Measurements from ENCODE around the gene SLC6A19.
"Not testable (repeated sequence)": the region's sequence is repeated elsewhere in the genome, so short reads cannot be mapped to it uniquely, and the experiment has no call there.

The SLC6A19 gene

DNA sequence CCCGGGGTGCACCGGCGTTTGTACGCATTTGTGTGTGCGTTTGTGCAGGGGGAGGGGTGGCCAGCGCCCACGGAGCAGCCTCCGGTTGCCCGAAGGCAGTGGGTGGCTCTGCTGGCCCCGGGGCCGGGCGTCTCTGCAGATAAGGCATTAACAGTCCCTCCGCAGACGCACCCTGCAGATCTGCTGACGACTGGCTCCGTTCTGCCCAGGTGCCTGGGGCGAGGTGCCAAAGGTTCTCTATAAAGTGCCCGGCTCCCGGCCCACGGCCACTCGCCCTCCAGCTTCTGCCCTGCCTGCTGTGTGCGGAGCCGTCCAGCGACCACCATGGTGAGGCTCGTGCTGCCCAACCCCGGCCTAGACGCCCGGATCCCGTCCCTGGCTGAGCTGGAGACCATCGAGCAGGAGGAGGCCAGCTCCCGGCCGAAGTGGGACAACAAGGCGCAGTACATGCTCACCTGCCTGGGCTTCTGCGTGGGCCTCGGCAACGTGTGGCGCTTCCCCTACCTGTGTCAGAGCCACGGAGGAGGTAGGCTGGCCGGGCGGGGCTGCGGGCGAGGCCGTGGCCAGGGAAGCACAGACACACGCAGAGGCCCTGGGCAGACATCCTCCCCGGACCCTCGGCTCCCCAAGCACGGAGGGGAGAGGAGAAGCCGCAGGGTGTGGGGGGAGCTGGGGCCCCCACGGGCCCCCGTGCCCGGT, at the start of gene SLC6A19:
Gene SLC6A19, plus strand, starts transcription at position 269 of the 699 bp plus-strand sequence. Its CDS starts 56 bp downstream, at position 325.
- DNase-seq (ENCODE audit: low spot score): no peak

DNA sequence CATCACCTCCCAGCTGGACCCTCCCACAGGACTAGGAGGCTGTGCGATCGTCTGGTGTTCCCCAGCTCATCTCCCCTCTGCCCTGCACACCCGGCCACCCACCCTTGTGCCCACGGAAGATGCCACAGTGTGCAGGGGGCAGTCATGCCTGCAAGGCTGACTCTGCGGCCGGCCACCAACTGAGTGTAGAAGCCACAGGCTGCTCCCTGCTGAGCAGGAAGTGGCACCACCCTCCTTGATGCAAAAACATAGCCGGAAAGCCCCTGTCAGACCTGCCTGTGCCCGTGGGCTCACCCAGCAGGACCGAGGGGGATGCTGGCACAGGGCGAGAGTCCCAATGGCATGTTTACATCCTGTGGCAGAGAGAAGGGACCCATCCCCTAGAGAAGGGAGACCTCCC, 49.2 kb upstream of the SLC6A19 start:
- no peak for DNase-seq (ENCODE audit: low spot score)

DNA sequence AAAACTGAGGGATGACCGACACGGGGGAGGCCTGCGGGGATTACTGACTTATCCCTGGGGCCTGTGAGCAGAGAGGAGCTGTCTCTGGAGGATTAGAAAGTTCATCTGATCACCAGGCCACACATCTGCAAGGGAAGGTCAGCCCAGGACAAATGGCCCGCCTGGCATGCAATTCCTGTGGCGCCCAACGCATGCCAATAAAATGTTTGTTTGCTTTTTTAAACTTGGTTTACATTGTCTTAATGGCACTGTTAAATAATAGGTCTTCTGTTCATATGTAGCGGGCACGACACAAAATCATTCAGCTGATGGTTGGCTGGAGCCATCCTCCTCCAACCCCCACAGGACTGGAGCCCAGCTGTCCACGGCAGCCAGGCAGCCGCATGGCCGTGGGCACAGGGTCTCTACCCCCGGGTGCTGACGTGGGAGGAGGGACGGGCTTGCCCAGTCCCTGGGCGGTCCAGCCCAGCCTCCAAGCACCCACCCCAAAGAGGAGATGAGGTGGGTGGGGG, 48.6 kb upstream of the SLC6A19 start:
- no peak for DNase-seq (ENCODE audit: low spot score)

DNA sequence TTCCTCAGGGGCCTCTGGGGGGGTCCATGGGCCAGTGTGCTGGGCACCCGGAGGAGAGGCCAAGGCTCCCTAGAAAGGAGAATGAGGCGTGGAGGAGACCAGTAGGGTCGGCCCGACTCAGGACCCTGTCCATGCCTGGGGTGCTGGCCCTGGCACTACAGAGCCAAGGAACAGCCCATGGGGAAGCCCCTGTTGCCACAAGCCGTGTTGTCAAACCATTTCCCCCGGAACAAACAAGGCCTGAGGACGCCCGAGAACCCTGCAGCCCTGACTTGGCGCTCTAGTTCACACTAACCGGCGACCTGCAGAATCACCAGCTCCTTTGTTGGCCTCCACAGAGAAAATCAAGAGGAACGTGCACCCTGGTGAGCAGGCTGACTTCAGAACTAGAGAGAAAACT, 48.0 kb upstream of the SLC6A19 start:
- DNase-seq (ENCODE audit: low spot score): no peak

DNA sequence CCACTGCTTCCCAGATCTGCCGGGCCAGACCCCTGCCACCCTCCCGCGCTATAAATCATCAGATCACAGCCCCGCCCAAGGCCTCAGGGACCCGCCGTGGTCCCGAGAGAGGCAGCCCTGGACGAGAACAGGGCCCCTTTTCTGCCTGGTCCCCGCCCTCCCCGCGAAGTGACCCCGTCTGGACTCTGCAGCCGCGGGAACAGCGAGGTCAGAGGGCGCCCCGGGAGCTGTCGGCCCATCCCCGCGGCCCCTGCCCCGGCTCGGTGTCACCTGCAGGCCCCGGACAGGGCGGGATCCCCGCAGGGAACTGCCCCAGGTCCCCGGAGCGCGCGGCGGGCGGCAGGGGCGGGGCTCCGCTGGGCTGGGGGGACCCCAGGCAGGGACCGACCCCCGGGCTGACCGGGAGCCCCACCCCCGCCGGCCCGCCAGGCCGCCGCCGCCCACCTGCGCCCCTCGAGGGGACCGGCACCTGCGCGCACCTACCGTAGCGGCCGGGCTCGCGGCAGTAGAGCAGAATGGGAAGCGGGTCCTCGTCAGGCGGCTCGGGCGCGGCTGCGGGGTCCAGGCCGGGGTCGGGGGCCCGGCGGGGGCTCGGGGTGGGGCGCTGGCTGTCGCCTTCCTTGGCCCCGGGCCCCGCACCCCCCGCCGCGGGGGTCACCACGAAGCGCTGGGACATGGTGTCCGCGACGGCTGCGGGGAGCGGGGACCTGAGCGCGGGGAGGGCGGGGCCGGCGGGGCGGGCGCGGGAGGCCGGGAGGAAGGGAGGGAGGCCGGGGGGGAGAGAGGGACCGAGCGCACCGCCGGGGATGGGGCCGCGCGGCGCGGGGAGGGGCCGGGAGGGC, 46.0 kb upstream of the SLC6A19 start:
- DNase-seq (ENCODE audit: low spot score): no peak

DNA sequence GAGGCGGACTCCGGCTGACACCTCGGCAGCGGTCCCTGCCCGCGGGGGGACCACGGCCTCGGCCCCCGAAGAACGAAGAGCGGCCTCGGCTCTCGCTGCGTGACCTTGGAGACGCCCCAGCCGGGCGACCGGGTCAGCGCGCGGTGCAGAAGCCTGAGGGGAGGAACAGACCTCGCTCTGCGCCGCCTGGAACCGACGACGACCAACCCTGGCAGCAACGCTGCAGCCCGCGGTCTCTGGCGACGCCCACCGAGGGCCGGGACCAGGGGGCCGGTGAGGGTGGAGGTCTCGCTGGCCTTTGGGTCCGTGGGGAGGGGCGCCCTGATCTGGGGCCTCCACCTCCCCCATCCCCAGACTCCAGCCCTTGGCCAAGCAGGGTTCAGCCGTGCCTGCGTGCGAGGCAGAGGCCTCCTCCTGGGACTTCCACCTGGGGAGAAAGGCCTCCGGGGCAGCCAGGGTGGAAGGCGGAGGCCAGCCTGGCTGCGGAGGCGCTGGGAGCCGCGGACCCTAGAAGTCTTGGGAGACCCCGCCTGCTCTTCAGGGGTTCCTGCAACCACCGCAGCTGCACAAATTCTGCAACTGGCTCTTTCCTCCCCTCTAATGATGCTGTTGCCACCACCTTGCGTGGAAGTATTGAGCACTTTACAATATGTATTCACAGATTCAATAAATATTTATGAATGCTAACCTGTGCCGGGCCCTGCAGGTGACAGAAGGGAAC, 45.2 kb upstream of the SLC6A19 start:
- no peak for DNase-seq (ENCODE audit: low spot score)

DNA sequence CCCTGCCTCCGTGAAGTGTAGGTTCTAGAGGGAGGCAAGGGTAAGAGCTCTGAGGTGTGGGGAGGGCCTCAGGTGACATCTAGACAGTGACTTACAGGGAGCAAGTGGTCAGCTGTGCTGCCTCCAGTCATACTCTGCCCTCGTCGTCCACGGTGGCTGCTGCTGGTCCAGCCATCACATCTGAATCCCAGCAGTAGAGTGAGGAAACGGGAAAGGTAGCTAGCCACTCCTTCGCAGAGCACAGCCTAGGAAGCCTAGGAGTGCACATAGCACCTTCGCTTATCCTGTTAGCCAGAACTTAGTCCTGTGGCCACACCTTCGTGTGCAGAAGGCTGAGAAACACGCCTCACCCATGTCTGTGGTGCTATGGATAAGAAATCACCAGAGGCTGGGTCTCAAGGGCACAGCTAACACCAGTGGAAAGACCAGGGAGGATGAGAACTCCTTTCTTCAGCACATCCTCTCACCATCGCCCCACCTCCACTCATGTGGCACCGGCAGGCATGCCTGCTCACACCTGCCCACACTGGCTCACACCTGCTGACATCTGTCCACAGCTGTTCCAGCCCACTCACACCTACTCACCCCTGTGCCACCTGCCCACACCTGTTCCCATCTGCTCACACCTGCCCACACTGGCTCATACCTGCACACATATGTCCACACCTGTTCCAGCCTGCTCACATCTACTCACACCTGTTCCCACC, 44.5 kb upstream of the SLC6A19 start:
- DNase-seq (ENCODE audit: low spot score): no peak

DNA sequence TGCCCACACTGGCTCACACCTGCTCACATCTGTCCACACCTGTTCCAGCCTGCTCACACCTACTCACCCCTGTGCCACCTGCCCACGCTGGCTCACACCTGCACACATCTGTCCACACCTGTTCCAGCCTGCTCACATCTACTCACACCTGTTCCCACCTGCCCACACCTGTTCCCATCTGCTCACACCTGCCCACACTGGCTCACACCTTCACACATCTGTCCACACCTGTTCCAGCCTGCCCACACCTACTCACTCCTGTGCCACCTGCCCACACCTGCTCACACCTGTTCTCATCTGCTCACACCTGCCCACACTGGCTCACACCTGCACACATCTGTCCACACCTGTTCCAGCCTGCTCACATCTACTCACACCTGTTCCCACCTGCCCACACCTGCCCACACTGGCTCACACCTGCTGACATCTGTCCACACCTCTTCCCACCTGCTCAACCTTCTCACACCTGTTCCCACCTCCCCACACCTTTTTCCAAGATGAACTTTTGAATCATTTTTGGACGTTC, 43.9 kb upstream of the SLC6A19 start:
- not testable (repeated sequence) for DNase-seq (ENCODE audit: low spot score)

DNA sequence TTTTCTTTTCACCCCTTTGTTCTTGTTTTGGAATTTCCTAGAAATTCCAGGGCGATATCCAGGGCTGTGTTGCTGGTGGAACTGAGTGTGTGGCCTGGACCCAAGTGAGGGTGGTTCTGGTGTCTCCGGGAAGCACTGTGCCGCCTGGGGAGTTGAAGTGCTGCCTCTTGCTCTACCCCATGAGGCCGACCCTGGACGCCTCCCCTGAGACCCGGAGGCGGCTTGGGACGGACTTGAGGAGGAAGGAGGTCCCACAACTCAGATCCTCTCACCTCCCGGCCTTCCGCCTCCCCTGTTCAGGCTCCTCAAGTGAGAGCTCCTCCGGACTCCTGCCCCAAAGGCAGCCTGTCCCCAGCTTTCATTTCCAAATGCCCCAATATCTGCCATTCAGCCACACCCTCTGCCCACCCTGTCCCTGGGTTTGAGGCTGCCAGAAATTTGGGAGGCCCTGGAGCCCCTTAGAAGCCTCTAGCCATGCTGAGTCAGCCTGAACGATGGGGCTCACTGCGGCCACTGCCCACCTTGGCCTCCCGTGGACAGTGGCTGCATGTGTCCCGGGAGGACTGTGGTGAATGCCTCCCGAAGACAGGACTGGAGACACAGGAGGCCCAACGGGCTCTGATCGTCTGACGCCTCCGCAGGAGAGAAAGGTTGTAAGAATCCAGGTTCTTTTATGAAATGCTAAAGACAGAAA, 42.6 kb upstream of the SLC6A19 start:
- DNase-seq (ENCODE audit: low spot score): no peak

DNA sequence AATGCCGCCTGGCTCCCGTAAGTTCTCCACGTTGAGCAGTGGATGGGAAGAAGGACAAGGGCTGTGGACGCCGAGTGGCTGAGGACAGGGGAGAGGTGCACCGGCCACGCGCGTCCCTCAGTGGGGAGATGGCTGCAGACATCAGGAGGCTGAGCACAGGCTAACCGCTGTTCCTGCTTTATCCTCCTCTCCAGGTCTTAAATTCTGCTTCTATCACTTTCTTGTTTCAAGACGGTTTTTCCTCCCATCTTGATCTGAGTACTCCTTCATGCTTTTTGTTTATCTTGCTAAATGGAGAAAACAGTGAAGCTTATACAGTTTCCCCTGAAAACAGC, 42.1 kb upstream of the SLC6A19 start:
- no peak for DNase-seq (ENCODE audit: low spot score)

DNA sequence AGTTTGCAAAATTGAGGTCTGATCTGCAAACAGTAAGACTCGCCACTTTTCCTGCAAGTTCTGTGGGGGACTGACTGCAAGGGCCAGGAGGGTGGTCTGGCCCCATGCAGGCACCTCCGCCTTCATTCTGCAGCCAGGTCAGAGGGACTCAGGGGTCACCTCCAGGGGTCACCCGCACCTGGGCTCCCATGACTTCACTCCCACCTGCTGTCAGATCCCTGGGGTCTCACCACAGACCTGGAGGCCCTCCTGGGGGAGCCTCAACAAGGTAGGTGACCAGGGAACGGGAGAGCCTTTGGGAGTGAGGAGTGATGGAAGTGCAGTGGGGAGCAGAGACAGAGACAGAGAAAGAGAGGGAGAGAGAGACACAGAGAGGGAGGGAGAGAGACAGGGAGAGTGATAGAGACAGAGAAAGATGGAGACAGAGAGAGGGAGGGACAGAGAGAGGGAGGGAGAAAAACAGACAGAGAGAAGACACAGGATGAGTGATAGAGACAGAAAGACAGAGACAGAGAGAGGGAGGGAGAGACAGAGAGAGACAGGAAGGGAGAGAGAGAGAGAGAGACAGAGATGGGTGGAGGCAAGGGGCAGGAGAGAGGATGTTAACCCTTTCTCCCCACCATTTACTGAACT, 41.5 kb upstream of the SLC6A19 start:
- DNase-seq (ENCODE audit: low spot score): no peak

DNA sequence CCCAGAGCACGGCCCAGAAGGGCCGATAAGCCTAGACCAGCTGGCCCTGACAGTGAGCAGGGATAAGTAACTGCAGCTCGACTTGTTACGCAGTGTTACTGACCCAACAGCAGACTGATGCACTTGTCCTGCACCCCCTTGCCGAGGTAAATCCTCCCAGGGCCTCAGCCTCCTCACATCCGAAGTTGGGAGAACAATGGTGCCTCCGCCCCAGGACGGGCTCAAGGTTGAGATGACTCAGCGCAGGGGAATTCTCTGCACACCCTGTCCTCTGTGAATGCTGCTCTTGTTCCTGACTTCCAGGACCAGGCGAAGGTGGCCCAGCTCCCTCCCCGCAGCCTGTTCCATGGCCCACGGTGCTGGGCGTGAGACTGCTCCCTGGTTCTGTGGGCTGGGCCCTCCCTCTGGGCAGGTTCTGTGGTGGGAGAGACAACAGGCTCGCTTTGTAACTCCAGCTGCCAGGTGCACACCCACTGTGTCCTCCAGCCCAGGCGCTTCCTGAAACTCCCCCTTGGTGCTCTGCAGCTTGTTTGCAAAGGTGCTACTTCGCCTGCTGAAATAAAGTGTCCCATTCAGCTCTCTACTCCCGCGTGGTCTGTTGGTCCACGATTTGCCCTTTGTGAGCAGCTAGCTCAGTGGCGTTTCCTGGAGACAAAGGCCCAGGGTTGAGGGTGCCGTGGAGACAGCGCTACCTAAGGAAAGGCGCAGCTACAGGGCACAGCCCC, 40.1 kb upstream of the SLC6A19 start:
- no peak for DNase-seq (ENCODE audit: low spot score)

DNA sequence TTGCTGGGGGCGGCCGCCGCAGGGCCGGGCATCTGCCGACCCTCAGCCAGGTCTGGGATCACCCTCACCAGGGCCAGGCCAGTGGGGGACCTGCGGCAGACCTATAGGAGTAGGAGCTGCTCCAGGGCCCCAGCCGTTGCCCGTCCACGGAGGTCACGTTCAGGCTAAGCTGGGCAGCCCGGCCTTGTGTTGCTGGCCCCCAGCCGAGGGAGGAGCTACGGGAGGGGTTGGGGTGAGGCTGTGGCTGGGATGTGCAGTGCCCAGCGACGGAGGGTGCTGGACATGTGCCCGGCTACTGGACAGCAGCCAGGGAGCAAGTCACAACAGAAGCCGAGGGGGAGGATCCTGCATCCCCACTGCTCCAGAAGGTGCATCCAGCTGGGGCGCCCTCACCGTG, 39.6 kb upstream of the SLC6A19 start:
- peak; percentile 84 for DNase-seq (ENCODE audit: low spot score)

DNA sequence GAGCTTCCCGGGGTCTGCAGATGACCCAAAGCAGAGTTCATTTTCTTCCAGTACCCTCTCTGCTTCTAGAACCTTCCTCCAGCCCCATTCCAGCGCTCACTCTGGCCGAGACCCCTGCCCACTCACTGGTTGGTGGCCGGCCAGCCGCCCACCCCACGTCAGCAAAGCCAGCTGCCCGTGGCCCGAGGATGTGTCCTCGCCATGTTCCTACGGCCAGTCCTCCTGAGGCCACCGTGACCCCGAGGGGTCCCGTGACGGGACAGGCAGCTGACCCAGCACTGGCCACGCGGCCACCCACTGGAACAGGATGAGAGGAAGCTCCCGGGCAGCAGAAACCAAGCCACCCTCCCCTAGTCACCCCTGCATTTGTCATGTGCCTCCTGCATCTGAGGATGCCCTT, 39.1 kb upstream of the SLC6A19 start:
- no peak for DNase-seq (ENCODE audit: low spot score)

DNA sequence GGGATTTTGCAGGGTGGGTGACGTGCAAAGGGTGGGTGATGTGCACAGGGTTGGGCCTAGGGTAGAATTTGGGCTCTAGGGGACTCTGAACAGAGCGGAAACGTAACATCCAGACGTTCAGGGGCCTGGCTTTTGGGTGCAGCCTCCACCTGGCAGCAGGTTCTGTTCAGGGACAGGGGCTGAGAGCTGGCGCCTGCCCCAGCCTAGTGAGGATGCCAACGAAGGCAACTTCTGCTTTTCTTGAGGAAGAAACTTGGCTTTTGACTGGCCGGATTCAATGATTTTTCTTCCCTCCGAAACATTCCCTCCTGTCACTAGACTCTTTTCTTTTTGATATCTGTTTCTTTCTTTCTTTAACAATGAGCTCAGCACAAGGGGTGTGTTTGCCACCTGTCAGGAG, 38.6 kb upstream of the SLC6A19 start:
- no peak for DNase-seq (ENCODE audit: low spot score)

DNA sequence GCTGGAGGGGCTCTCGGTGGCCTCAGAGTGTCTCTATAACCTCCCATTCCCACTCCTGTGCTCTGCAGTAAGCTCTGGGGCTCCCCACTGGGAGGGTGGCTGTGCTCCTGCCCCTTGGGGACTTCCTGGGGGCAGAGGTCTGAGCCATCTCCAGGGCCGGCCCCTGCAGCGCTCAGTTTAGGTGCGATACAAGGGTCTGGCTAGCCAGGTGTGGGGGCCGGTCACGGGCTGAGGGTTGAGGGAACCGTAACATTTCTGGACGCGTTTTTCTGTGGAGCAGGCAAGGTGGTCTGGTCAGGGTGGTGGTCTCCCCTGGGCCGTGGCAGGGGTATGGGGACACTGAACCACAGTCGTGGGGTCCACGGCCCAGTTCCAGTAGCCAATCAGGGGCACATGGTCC, 38.0 kb upstream of the SLC6A19 start:
- DNase-seq (ENCODE audit: low spot score): no peak

DNA sequence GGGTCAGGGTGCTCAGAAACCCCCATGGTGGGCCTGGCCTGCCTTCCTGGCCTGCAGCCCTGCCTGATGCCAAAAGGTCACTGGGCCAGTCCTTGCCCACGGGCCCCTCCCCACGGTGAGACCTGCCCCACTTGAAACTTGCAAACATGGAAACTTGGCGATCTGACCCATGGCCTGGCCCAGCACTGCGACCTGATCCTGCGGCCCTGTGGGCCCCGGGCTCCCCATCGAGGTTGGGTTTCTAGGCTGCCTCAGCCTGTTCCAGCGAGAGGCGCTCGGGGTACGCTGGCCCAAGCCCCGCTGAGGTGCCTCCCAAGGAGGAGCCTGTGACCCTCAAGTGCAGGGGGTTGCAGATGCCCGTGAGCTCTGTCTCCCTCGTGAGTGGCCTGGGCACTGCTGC, 37.5 kb upstream of the SLC6A19 start:
- no peak for DNase-seq (ENCODE audit: low spot score)

DNA sequence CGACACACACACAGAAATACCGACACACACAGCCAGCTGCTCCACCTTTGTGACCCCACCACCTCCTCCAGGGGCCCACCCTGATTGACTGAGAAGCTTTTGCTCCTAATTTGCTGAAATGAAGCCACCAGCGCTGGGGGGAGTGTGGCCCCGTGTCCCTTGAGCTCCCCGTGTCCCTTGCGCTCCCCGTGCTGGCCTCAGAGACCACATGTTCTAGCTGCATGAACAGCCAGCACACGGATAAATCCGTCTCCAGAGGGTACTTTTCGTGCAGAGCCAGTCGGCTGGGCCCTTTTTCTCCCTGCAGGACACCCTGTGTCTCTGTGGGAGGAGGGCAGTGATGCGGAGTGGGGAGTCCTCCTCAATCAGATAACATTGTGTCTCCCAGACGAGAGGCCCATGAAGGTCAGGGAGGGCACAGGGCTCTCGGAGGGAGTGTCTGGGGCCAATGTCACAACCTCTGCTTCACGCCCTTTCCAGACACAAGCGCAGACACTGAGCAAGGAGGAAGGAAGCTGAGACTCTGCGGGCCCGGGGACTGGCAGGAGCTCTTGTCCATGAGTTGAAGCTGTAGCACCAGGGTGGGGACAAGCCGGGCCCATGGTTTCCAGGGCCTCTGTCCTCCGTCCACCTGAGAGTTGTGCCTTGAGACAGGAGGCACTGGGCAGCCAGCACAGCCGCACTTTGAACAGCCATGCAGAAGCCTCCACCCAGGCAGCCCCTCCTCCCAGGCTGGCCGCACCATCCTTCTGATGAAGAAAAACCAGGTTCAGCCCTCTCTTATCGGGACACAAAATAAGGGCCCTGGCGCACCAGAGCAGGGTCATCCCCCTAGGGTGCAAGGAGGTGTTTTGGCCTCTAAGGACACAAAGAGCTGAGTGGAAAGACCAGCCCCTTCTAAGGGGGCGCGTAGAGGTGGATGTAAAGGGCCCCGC, 36.4 kb upstream of the SLC6A19 start:
- DNase-seq (ENCODE audit: low spot score): no peak

DNA sequence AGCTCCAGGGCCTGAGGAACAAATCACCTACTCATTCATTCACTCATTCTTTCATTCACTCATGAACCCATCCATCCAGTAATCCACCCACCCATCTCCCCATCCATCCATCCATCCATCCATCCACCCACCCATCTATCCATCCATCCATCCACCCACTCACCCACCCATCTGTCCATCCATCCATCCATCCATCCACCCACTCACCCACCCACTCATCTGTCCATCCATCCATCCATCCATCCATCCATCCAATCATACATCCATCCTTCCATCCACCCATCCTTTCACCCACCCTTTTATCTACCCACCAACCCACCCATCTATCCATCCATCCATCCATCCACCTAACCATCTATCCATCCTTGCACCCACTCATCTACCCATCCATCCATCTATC, 35.5 kb upstream of the SLC6A19 start:
- no peak for DNase-seq (ENCODE audit: low spot score)

All from globus pallidus (tissue), 1 donor.